Uterus (tissue), 2 donors: Measurements from ENCODE around the gene HOXA11.

Experiments
- POLR2A ChIP-seq, 2 donors: fragments of 450-650 bp; IDR thresholded peaks; one replicate each; pipeline ENCODE4 v1.6.1; 2016; ENCODE audit warnings: antibody characterized with exemption in 2 of 2, mild to moderate bottlenecking in 1 of 2, moderate library complexity in 1 of 2
- TF ChIP-seq, protein P1 (sequence below), 4 experiments: fragments of 200-600 bp in 2 of 4; fragments of 450-650 bp in 2 of 4; sonication (generic) in 2 of 4; IDR thresholded peaks; one replicate each; pipeline ENCODE4 v1.5.1; 2016 to 2019; ENCODE audit warnings: antibody characterized with exemption in 4 of 4, mild to moderate bottlenecking in 2 of 4, moderate library complexity in 1 of 4

DNA sequence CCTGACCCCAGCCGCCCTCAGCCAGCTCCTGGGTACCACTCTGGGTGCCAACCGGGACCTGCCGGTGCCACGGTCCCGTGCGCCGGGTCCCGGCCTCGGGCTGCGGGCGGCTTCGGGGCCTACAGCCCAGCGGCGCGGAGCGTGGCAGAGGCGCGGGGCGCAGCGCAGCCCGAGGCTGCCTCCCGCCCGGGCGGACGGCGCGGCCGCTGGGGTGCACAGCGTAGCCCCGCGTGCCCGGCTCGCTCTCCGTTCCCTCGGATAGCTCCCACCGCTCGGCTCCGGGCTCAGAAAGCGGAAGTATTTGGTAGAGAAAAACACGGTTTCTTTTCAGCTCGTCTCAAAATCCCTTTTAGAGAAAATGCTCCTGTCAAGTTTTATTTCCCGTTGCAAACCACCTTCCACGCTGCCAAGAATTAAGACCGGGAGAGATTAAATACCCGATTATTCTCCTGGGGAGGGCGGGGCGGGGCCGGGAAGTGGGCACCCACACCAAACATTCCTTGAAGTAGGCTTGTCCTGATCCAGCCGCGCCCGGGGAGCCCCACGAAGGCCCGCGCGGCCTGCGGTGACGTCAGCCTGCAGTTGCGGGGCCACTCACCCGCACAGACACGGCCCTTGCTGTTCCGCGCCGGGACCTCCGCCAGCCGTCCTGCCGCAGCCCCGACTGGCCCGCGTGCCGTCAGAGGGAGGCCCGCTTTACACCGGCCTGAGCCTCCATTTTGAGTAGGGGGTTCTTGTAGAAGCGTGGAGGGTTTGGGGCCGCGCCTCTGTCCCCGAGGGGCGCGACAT, 7.7 kb upstream of the HOXA11 start:
- TF ChIP-seq, protein P1, sequence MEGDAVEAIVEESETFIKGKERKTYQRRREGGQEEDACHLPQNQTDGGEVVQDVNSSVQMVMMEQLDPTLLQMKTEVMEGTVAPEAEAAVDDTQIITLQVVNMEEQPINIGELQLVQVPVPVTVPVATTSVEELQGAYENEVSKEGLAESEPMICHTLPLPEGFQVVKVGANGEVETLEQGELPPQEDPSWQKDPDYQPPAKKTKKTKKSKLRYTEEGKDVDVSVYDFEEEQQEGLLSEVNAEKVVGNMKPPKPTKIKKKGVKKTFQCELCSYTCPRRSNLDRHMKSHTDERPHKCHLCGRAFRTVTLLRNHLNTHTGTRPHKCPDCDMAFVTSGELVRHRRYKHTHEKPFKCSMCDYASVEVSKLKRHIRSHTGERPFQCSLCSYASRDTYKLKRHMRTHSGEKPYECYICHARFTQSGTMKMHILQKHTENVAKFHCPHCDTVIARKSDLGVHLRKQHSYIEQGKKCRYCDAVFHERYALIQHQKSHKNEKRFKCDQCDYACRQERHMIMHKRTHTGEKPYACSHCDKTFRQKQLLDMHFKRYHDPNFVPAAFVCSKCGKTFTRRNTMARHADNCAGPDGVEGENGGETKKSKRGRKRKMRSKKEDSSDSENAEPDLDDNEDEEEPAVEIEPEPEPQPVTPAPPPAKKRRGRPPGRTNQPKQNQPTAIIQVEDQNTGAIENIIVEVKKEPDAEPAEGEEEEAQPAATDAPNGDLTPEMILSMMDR (IDR thresholded peaks at IDR 0.05) = no peak
- TF ChIP-seq POLR2A (IDR thresholded peaks at IDR 0.05) = no peak
